H4 (cell line): ENCODE results near the gene EEF2K. TPM values are rescaled to one million over a fixed set of nuclear protein-coding genes. Genes with fewer than 3 reads are reported as not detected.

Experiments used
- DNase-seq: peaks from one replicate; pipeline ENCODE4 v3.0.0-alpha.2; 2015; ENCODE audit warnings: low spot score
- total RNA-seq: library from RNA; depleted of rRNA; stranded (reverse); fragments of >200 nt; shearing (Covaris generic); gene quantifications from 2 replicates; pipeline ENCODE4 v1.2.3, GENCODE V29; 2014

Gene EEF2K
- total RNA-seq, 1 experiment from 2014 or later, result 11.1 TPM

GRCh38 chr16:22316411-22316811, 110.3 kb downstream of the EEF2K start:
- DNase-seq, result no peak

- DNase-seq, result no peak
These were observed 111.0 kb downstream of the EEF2K start for GRCh38 chr16:22317001-22317530.

DNA sequence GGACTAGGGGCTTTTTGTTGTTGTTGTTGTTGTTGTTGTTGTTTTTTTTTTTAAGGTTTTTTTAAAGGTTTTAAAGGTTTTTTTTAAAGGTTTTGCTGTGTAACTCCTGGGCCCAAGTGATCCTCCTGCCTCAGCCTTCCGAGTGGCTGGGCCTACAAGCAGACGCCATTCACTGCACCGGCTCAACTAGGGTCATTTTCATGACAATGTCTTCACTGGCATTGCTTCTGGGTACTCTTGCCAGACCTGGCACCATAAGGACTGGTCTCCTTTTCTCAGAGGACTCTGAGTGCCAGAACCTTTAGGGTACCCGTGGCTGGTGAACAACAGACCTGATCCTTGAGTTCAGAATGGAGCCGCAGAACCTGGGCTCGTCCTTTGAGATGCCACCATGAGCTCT, 111.5 kb downstream of the EEF2K start:
- DNase-seq, result no peak

GRCh38 chr16:22318690-22319358, 112.7 kb downstream of the EEF2K start:
- no peak for DNase-seq

DNA sequence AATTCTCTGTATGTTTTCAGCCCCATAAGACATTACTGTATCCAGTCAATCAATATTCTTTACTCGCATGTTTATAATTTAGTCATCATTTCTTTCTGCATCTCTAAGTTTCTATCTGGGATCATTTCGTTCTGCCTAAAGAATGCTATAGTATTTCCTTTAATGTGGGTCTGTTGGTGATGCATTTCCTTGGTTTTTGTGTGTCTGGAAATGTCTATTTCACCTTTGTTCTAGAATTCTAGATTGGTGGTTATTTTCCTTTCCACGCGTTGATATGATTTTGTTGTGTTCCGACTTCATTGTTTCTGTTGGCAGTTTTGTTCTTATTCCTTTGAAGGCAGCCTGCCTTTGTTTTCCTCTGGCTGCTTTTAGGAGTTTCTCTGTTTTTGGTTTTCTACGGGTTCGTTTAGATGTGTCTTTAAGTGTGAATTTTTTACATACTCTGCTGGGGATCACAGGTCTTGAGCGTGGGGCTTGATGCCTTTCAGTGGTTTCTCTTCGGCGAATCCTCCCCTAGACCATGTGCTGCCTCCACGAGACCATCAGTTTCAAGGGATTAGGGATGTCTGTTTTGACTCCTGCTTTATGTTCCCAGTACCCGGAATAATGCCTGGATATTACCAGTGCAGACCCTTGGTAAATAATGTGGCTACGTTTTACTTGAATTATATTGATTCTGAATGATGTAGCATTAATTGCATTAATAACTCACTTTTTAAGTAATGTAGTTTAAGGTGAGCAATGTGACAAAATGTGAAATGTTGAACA, 114.7 kb downstream of the EEF2K start:
- DNase-seq, result no peak

DNA sequence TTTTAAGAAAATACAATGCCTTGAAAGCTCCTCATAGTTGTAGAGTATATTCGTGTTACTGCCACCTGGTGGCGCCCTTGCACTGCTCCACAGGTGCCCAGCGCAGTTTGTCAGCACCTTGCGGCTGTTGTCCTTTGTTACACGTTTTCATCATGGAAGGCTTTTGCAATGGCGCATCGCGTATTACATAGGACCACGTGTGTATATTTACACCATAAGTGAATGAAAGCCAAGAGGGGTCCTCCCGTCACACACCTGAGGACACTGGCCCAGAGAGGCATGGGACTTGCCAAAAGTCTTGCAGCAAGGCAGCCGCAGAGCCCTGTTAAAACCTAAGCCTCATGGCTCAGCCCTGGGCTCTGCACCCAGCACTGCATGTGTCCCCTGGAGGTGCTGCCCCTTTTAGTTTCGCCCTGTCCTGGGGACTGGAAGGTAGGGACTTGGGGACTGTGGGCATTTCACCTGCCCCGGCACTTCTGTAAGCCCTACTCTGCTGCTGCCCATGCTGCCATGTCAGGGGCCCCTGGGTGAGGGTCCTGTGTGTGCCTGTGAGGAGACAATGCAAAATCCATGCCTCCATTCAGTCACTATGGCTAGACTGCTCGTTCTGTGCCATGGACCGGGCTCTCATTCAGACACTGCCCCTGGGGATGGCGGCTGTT, 115.4 kb downstream of the EEF2K start:
- peak; percentile 69 for DNase-seq

DNA sequence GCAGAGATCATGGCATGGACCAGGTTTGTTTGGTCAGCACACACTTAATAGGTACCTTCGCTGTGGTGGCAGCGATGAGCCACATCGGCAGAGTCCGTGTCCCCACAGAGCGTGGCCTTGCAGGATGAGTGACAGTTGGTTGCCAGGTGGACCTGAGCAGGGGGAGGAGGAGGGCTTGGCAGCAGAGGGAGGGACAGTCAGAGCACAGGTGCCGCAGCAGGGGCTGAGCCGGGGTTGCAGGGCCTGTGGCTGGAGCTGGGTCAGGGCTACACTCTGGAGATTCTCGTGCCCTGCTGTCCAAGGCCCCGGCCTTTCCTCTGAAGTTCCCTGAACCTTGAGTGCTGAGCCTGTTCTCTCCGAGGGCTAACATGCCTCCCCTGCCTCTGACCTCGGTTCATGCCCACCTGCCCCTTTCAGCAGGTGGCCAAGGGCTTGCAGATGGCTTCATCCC, 116.0 kb downstream of the EEF2K start:
- no peak for DNase-seq

DNA sequence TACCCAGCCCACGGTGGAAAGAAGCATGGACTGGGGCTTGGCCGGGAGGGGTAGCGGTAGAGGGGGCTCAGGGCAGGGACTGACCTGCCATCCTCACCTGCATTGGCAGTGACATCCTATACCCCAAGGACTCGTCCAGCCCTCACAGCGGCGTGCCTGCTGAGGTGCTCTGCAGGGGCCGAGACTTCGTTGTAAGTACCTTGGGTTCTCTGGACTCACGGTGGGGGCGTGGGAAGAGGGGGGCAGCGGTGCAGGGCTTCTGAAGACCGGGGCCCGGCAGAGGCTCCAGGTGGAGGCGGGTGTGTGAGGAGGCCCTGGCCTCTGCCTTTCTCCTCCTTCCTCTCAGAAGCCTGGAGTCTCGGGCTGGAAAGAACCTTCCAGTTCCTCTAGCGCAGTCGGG, 116.7 kb downstream of the EEF2K start:
- no peak for DNase-seq

DNA sequence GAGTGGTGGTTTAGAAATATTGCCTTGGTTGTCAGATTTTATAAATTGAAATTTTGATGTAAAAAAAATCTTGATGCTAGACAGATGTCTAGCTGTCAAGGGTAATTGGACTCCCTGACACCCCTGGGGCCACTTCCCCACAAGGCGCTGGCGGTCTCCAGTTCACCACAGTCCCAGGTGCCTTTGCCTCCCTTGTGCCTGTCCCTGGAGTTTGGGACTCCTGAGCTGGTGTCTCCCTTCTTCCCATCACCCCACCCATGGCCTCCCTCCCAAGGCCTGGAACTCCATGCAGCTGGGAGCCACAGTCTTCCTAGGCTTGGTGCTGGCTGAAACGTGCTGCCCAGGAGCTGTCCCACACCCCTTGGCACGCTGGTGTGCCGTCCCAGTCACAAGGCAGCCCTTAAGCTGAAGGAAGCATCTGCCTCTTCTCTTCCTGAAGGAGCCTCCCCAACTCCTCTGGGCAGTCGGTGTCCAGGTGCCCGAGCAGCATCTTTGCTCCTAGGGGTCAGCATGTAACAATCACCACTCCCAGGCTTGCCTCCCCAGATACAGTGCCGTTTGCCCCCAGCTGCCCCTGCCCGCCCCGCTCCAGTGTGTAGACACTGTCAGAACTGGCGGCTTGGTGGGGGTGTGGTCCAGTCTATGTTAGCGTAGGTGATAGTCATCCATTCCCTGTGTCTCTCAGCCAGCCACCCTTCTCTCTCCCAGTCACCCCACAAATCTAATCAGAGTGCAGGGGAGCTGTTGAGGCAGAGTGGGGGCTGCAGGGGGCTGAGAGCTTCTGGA, 117.3 kb downstream of the EEF2K start:
- DNase-seq, result no peak

DNA sequence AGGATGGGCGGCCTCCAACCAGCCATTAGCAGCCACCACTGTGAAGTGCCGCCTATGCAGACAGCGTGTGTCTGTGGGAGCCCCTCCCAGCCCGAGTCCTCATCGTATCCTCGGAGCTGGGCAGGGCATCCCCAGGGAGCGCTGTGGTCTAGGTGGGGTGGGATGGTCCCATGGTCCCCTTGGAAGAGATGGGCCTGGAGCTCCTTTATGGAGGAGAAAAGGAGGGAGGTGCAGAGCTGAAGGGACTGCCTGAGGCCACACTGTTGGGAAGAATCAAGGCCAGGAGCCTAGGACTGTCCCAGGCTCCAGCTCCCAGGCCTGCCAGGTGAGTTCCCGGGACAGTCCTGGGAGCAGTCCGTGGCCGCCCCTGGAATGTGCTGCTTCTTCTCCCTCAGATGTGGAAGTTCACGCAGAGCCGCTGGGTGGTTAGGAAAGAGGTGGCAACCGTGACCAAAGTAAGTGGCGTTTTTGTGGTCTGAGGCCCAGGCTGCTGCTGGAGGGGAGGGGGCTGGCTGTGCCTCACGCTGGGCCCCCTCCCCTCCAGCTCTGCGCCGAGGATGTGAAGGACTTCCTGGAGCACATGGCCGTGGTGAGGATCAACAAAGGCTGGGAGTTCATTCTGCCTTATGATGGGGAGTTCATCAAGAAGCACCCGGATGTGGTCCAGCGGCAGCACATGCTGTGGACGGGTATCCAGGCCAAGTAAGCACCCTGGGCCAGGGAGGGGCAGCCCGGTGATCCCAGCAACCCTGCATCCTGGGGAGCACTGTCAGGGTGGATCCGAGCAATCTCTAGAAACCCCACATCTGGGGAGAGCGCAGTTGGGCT, 118.1 kb downstream of the EEF2K start:
- no peak for DNase-seq

GRCh38 chr16:22324787-22325597, 118.9 kb downstream of the EEF2K start:
- no peak for DNase-seq

- DNase-seq, result no peak
These were observed 119.7 kb downstream of the EEF2K start for GRCh38 chr16:22325598-22326368.

DNA sequence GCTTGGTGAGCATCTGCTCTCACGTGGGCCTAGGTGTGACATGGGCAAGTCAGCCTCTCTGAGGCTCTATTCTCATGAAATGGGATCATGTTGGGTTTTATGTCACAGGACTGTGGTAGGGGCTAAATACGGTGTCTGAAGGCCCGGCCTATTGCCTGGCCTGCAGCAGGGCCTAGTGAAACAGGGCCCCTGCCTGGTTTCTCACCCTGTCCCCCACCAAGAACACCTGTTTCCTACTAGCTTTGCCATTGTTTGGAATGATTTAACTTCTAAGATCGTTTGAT, 120.2 kb downstream of the EEF2K start:
- DNase-seq, result no peak

DNA sequence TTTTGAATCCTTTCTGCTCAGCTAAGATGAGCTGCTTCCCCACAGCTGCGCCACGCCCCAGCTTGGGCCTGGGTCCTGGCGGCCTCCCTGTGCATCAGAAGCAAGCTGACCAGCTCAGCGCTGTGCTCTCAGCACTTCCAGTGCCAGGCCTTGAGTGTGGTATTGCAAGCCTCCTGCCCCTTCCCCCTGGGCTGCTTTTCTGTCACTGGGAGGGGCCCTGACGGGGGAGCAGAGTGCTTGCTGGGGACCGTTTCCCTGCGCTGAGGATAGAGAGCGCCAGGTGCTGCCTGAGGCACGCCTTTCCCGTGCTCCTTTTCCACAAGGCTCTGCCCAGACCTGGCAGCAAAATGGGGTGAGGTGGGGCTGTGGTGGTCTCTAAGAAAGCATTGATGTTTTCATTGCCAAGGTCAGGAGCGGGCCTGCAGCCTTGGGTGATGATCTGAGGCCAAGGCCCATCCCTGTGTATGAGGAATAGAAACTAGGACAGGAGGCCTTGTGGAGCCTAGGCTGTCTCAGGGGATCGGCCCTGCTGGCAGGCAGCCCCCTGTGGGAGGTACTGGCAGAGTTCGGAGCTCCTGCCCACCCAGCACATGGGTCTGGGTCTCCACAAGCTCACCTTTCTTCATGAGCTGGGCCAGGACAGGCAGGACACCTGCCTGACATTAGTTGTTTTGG, 120.8 kb downstream of the EEF2K start:
- DNase-seq, result no peak

GRCh38 chr16:22327446-22327775, 121.3 kb downstream of the EEF2K start:
- no peak for DNase-seq

GRCh38 chr16:22328081-22328725, 122.1 kb downstream of the EEF2K start:
- DNase-seq, result no peak

DNA sequence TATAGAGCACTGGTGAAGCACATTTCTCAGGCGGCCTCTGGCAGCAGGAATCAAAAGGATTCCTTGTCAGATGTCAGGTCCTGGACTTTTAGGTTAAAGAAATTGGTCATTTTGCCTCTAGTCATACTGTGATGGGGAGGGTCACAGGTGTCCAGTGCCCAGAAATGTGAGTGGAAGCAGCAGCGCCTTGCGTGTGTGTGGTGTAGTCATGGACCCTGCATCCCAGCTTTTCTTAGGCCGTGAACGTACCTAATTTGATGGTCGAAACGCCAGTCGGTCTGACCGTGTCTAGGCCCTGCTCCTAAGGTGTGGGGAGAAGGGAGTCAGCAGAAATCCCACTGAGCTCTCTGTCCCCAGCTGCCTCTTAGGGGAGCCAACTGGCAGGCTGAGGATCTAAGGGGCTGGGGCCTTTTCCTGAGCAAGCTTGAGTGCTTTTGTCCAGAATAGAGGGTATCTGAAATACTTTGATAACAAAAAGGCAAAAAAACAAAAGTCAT, 123.2 kb downstream of the EEF2K start:
- no peak for DNase-seq

- no peak for DNase-seq
These were observed 124.2 kb downstream of the EEF2K start for GRCh38 chr16:22330326-22330725.
